Germinal center (tissue), 1 donor: ENCODE data around the gene RMND5B.
"Not testable (repeated sequence)": the region's sequence is repeated elsewhere in the genome, so short reads cannot be mapped to it uniquely, and the experiment has no call there.

Experiments used
- DNase-seq: peaks from one replicate; pipeline ENCODE4 v3.0.0; 2012; ENCODE audit warnings: mixed read lengths, low spot score

Gene RMND5B

GRCh38 chr5:178113841-178114324, 16.9 kb upstream of the RMND5B start:
- peak; percentile 37 for DNase-seq

GRCh38 chr5:178114325-178115135, 16.3 kb upstream of the RMND5B start:
- peak; percentile 49 for DNase-seq

GRCh38 chr5:178115136-178115813, 15.5 kb upstream of the RMND5B start:
- DNase-seq: no peak

- no peak for DNase-seq
These were observed 15.0 kb upstream of the RMND5B start for GRCh38 chr5:178115814-178116142.

GRCh38 chr5:178116143-178116885, 14.5 kb upstream of the RMND5B start:
- DNase-seq: peak; percentile 67

GRCh38 chr5:178117923-178118701, 12.7 kb upstream of the RMND5B start:
- peak; percentile 61 for DNase-seq

GRCh38 chr5:178119915-178120606, 10.8 kb upstream of the RMND5B start:
- no peak for DNase-seq

GRCh38 chr5:178120607-178121357, 10.0 kb upstream of the RMND5B start:
- DNase-seq: peak; percentile 87

GRCh38 chr5:178121391-178122276, 9.2 kb upstream of the RMND5B start:
- no peak for DNase-seq

GRCh38 chr5:178122346-178122745, 8.5 kb upstream of the RMND5B start:
- DNase-seq: no peak

GRCh38 chr5:178123094-178123965, 7.5 kb upstream of the RMND5B start:
- no peak for DNase-seq

- DNase-seq: no peak
These were observed 6.6 kb upstream of the RMND5B start for GRCh38 chr5:178123966-178124925.

GRCh38 chr5:178125253-178125906, 5.4 kb upstream of the RMND5B start:
- DNase-seq: no peak

GRCh38 chr5:178126556-178126955, 4.3 kb upstream of the RMND5B start:
- no peak for DNase-seq

- not testable (repeated sequence) for DNase-seq
These were observed 3.4 kb upstream of the RMND5B start for GRCh38 chr5:178127300-178128009.

- DNase-seq: no peak
These were observed 1.5 kb upstream of the RMND5B start for GRCh38 chr5:178129296-178129695.
